HG03575 (cell line): ENCODE results near the gene RNU7-1.

ENCODE experiments used
- ATAC-seq: cut with Tn5 transposase; IDR thresholded peaks from one replicate; pipeline ENCODE4 v1.9.1; 2021; ENCODE audit not compliant: unreplicated experiment, insufficient number of reproducible peaks, low FRiP score; ENCODE audit errors: extremely low read depth

RNU7-1 gene

DNA sequence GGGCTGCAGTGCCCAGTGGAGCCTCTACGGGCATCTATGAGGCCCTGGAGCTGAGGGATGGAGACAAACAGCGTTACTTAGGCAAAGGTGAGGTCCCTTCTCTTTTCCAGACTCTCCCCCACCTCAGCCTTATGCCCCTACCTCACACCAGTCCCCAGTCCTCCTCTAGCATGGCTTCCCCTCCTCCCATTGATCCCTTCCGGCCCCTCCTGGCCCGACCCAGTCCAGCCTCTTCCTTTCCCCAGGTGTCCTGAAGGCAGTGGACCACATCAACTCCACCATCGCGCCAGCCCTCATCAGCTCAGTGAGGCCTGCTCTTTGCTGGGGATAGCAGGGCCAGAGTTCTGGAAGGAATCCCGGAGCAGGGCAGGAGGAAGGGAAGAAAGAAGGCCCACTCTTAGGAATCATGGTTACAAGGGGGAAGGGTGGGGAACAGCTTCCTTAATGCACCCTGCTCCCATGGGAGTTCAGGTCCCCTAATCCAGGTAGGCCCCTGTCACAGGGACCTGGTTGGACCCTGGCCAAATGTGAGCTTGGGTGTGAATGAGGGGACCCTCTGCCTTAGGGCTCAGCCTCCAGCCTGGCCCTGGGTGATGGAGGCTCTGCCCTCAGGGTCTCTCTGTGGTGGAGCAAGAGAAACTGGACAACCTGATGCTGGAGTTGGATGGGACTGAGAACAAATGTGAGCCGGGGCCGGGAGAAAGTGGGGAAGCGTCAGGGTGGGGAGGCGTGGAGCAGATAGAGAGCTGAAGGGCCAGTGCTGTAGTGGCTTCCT is 27.0 kb upstream of the RNU7-1 start:
- no peak for ATAC-seq

- ATAC-seq, result no peak
Observed at GRCh38 chr12:6917491-6918231, 26.0 kb upstream of the RNU7-1 start.

DNA sequence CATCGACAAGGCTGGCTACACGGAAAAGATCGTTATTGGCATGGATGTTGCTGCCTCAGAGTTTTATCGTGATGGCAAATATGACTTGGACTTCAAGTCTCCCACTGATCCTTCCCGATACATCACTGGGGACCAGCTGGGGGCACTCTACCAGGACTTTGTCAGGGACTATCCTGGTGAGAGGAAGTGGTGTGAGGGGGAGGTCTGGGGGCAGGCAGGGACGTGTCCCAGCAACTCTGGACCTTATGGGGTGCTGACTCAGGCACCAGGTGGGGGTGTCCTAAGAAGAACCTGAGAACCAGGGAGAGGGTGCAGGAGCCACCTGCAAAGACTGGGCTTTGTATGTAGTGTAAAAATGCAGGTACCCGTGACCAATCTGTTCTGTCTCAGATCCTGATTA is 24.0 kb upstream of the RNU7-1 start:
- no peak for ATAC-seq

- no peak for ATAC-seq
Observed at GRCh38 chr12:6921539-6921938, 22.1 kb upstream of the RNU7-1 start.

GRCh38 chr12:6921996-6922946 is 21.3 kb upstream of the RNU7-1 start:
- no peak for ATAC-seq

- no peak for ATAC-seq
Observed at GRCh38 chr12:6923003-6923732, 20.4 kb upstream of the RNU7-1 start.

DNA sequence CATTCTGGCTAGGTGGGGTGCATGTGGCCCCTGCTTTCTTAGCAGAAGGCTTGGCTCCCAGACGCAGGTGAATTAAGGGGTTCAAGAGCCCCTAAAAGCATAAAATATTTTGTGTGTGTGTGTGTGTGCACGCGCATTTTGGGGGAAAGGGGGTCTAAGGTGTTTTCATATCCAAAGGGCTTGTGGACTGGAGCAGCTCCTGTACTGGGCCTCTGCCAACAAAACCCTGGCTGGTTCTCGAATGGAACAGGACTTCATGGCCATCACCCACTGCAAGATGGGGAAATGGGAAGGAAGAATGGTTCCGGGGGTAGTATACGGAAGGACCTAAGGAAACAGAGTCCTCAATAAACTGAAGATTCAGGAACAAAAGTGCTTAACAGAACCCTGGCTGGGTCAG is 19.8 kb upstream of the RNU7-1 start:
- ATAC-seq, result no peak

- no peak for ATAC-seq
Observed at GRCh38 chr12:6925239-6925539, 18.4 kb upstream of the RNU7-1 start.

DNA sequence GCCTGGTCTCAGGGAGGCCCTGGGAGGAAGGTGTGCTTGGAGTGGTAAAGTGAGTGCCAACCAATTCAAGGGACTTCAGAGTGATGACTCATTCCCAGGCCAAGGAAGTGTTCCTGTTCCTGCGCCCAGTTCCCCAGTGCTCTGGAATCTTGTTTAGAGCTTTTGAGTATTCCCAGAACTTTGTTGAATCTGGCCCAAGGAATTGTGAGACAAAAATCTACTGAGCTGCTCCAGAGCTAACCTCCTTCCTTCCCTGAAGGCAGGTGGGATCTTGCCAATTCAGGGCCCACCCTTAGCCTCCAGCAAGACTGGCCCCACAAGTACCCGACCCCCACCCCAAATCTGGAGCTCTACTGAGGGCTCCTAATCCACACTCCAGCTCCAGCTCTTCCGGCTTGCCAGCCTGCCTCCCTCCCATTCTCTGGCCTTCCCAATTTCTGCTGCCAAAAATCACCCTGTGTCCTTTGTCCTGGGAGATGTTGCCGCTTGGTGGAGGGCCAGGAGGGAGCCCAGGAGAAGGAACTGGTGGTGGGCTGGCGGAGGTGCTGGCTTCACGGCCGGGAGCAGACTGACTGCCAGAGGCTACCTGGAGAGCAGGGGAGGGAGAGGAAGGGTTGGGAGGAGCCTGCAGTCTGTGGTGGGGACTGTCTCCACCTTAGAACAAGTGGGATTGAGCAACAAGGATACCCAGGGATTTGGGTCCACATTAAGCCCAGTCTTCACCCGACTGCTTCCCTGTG is 17.9 kb upstream of the RNU7-1 start:
- no peak for ATAC-seq

DNA sequence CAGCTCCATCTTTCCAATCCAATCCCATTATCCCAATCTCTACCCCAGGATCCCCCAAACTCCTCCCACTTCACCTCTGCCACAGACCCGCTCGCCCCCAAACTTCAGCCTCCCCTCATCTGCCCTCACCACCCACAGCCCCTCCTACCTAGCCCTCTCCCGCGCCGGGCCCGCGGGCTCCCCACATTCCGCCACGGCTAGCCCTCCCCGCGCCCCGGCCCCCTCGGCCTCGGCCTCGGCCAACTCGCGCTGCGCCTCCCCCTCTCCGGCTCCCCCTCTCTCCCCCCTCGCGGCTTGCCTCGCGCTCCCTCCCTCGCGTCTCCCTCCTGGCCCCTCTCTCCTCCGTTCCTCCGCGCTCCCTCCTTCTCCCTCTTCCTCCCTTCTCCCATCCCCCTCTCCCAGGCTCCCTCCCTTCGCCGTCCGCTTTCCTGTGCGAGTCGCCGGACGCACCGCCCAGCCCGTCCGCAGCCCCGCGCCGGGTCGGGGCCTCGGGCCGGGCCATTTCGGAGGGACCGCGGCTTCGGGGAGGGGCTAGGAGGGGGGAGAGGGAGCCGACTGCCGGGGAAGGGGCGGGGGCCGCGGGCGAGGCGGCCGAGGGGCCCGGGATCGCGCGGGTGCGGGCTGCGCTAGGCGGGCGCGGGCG is 16.1 kb upstream of the RNU7-1 start, which contains the start of gene ATN1:
ATN1 (plus strand) TSS at position 581 of the 643 bp plus-strand sequence. CDS start 6,043 bp downstream, outside the sequence.
- ATAC-seq, result no peak

- ATAC-seq, result no peak
Observed at GRCh38 chr12:6928022-6928702, 15.5 kb upstream of the RNU7-1 start.

- no peak for ATAC-seq
Observed at GRCh38 chr12:6928703-6929407, 14.8 kb upstream of the RNU7-1 start.

- no peak for ATAC-seq
Observed at GRCh38 chr12:6929466-6930452, 13.9 kb upstream of the RNU7-1 start.

DNA sequence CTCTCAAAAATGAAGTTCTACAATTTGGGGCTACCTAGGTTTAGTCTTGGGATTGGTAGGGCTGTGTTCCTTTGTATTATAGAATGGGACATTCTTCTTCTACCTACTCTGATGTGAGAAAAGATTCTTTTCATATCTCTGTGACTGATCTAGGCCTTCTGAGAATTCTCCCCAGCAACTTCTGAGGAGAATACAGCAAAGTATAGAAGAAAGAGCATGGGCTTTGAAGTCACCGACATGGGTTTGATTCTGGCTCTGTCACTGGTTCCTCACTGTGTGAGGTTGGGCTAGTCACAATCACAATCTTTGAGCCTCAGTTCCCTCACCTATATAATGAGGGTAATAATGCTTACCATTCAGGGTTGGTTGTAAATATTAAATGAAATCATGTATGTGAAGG is 10.8 kb upstream of the RNU7-1 start:
- ATAC-seq, result no peak

DNA sequence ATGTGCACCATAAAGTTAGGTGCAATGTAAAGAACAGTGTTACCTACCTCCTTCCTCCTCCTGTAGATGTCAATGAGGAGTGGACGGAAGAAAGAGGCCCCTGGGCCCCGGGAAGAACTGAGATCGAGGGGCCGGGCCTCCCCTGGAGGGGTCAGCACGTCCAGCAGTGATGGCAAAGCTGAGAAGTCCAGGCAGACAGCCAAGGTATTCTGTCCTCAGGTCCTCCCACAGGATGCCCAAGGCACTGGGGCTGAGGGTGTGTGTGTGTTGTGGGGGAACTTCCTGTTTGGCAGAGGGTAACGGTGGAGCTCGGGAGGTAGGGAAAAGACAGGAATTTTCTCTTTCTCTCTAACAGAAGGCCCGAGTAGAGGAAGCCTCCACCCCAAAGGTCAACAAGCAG is 9.5 kb upstream of the RNU7-1 start:
- ATAC-seq, result no peak
